Activated CD8-positive, alpha-beta T cell treated with anti-CD3 and anti-CD28 coated beads for 36 hours (primary cell): ENCODE data around the gene EXD2. TPM values are rescaled to one million over a fixed set of nuclear protein-coding genes. Genes with fewer than 3 reads are reported as not detected.

Experiments
- ATAC-seq: fragments of 200-7000 bp; cut with Tn5 transposase; one replicate; pipeline ENCODE4 v1.10.0; 2021; ENCODE audit warnings: mild to moderate bottlenecking, moderate library complexity
- CTCF ChIA-PET: fragments of 350-600 bp; sonication (Branson Sonifier 250); formaldehyde crosslinking; loops from one replicate; lab custom pipeline; 2021; ENCODE audit warnings: antibody characterized with exemption; lab: Charles Lee
- POLR2A ChIA-PET: fragments of 350-600 bp; sonication (Branson Sonifier 250); formaldehyde crosslinking; loops from one replicate; lab custom pipeline; 2021; ENCODE audit warnings: antibody characterized with exemption; lab: Charles Lee
- DNase-seq: peaks from one replicate; pipeline ENCODE4 v3.0.0-alpha.2; 2020
- H3K27ac Mint-ChIP-seq: one replicate; pipeline ENCODE4 v1.8.0; 2021; ENCODE audit warnings: mild to moderate bottlenecking, mixed read lengths
- H3K27me3 Mint-ChIP-seq: one replicate; pipeline ENCODE4 v1.8.0; 2021; ENCODE audit warnings: mixed read lengths
- H3K36me3 Mint-ChIP-seq: one replicate; pipeline ENCODE4 v1.8.0; 2021; ENCODE audit warnings: low read depth, mixed read lengths
- H3K4me1 Mint-ChIP-seq: one replicate; pipeline ENCODE4 v1.8.0; 2021; ENCODE audit warnings: low read depth, mixed read lengths
- H3K4me3 Mint-ChIP-seq: one replicate; pipeline ENCODE4 v1.8.0; 2021; ENCODE audit warnings: mild to moderate bottlenecking, moderate library complexity, mixed read lengths
- H3K9me3 Mint-ChIP-seq: one replicate; pipeline ENCODE4 v1.8.0; 2021; ENCODE audit warnings: mixed read lengths
- intact Hi-C: fragments of 100-400 bp; cut with micrococcal nuclease; formaldehyde crosslinking; loops from one replicate; pipeline ENCODE4 v1.10.0; 2022
- total RNA-seq, 2 experiments: library from RNA; stranded (reverse); gene quantifications; one replicate each; pipeline ENCODE4 v1.2.3, GENCODE V29; 2021
- TF ChIP-seq, protein P1 (sequence below): fragments of 200-600 bp; IDR thresholded peaks from one replicate; pipeline ENCODE4 v1.8.0; 2022; ENCODE audit warnings: antibody characterized with exemption, mild to moderate bottlenecking

EXD2 gene
- total RNA-seq, 2 experiments from 2014 or later = 9.4 to 10.7 TPM

GRCh38 chr14:69291891-69292561 is 100.7 kb downstream of the EXD2 start:
- intact Hi-C loops = no loop called here
- TF ChIP-seq, protein P1, sequence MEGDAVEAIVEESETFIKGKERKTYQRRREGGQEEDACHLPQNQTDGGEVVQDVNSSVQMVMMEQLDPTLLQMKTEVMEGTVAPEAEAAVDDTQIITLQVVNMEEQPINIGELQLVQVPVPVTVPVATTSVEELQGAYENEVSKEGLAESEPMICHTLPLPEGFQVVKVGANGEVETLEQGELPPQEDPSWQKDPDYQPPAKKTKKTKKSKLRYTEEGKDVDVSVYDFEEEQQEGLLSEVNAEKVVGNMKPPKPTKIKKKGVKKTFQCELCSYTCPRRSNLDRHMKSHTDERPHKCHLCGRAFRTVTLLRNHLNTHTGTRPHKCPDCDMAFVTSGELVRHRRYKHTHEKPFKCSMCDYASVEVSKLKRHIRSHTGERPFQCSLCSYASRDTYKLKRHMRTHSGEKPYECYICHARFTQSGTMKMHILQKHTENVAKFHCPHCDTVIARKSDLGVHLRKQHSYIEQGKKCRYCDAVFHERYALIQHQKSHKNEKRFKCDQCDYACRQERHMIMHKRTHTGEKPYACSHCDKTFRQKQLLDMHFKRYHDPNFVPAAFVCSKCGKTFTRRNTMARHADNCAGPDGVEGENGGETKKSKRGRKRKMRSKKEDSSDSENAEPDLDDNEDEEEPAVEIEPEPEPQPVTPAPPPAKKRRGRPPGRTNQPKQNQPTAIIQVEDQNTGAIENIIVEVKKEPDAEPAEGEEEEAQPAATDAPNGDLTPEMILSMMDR = no peak

More at GRCh38 chr14:69291891-69292561, 100.7 kb downstream of the EXD2 start:
- Mint-ChIP-seq H3K27ac (no peak overlapping the region), H3K27me3 (no peaks in the 10 kb centered on the region), H3K4me1 (no peaks in the 10 kb centered on the region), H3K9me3 (no peaks in the 10 kb centered on the region), H3K36me3 (no peaks in the 10 kb centered on the region), H3K4me3 (no peak overlapping the region)
- ATAC-seq (no peak), DNase-seq (no peak)
- POLR2A ChIA-PET = no interaction called here
- CTCF ChIA-PET = no interaction called here

Other genes starting within 250 kb of the EXD2 start
- 100 to 1,000 TPM; 214 TPM for gene ACTN1, start 212.2 kb upstream of the EXD2 start, total RNA-seq
- 10 to 100 TPM; 34.3 to 36.5 TPM for gene DCAF5, start 38.4 kb upstream of the EXD2 start, total RNA-seq
- gene GALNT16, start 68.7 kb downstream of the EXD2 start, total RNA-seq = not detected
- 100 to 1,000 TPM; 301 to 313 TPM for gene ERH, start 206.8 kb downstream of the EXD2 start, total RNA-seq
- 10 to 100 TPM; 39.2 to 41.3 TPM for gene SLC39A9, start 207.2 kb downstream of the EXD2 start, total RNA-seq